DOHH2 (cell line): ENCODE measurements around the gene PPP2R2D.

ENCODE experiments used
- H3F3A ChIP-seq: fragments of 200-600 bp; sonication (generic), shearing (Covaris generic); 2 replicates; pipeline ENCODE4 v1.6.0; 2016; ENCODE audit warnings: antibody characterized with exemption, mild to moderate bottlenecking; ENCODE audit not compliant: control insufficient read depth, insufficient read depth
- H3K27ac ChIP-seq: fragments of 200-600 bp; sonication (generic); 2 replicates; pipeline ENCODE4 v1.5.1; 2014; ENCODE audit warnings: low read depth, mild to moderate bottlenecking, low read length, moderate library complexity
- H3K27me3 ChIP-seq: fragments of 200-600 bp; sonication (generic); 2 replicates; pipeline ENCODE4 v1.6.1; 2014; ENCODE audit warnings: mild to moderate bottlenecking, low read length, mixed read lengths; ENCODE audit not compliant: control insufficient read depth
- H3K36me3 ChIP-seq: fragments of 200-600 bp; sonication (generic); 2 replicates; pipeline ENCODE4 v1.6.1; 2014; ENCODE audit warnings: mild to moderate bottlenecking, low read length, moderate library complexity, mixed read lengths; ENCODE audit not compliant: control insufficient read depth
- H3K4me1 ChIP-seq: fragments of 200-600 bp; sonication (generic); 2 replicates; pipeline ENCODE4 v1.6.1; 2014; ENCODE audit warnings: mild to moderate bottlenecking, low read length, mixed read lengths; ENCODE audit not compliant: control insufficient read depth
- H3K4me2 ChIP-seq: fragments of 200-600 bp; sonication (generic); 2 replicates; pipeline ENCODE4 v1.6.0; 2014; ENCODE audit warnings: mild to moderate bottlenecking, low read length, moderate library complexity
- H3K4me3 ChIP-seq: fragments of 200-600 bp; sonication (generic); 2 replicates; pipeline ENCODE4 v1.5.1; 2014; ENCODE audit warnings: mild to moderate bottlenecking, low read length, mixed read lengths
- H3K79me2 ChIP-seq: fragments of 200-600 bp; sonication (generic); 2 replicates; pipeline ENCODE4 v1.6.1; 2014; ENCODE audit warnings: mild to moderate bottlenecking, low read length, mixed read lengths; ENCODE audit not compliant: control insufficient read depth
- H3K9me2 ChIP-seq: fragments of 200-600 bp; sonication (generic); replicated peaks from 2 replicates; pipeline ENCODE4 v1.6.1; 2014; ENCODE audit warnings: mild to moderate bottlenecking, low read length, mixed read lengths; ENCODE audit not compliant: control insufficient read depth
- H3K9me3 ChIP-seq: fragments of 200-600 bp; sonication (generic); 2 replicates; pipeline ENCODE4 v1.6.1; 2014; ENCODE audit warnings: antibody characterized with exemption, low read length, mixed read lengths; ENCODE audit not compliant: control insufficient read depth, insufficient read depth
- H4K20me1 ChIP-seq: fragments of 200-600 bp; sonication (generic); 2 replicates; pipeline ENCODE4 v1.6.0; 2014; ENCODE audit warnings: low read depth, mild to moderate bottlenecking, antibody characterized with exemption, low read length, moderate library complexity; ENCODE audit not compliant: control insufficient read depth, insufficient read depth
- CTCF ChIP-seq: fragments of 200-600 bp; sonication (generic); IDR thresholded peaks from one replicate; pipeline ENCODE4 v1.5.1; 2014; ENCODE audit warnings: antibody characterized with exemption, mild to moderate bottlenecking, low read depth, low read length; ENCODE audit not compliant: poor library complexity, severe bottlenecking
- EZH2phosphoT487 ChIP-seq: fragments of 200-600 bp; sonication (generic); IDR thresholded peaks from 2 replicates; pipeline ENCODE4 v1.6.1; 2017; ENCODE audit warnings: borderline replicate concordance, mild to moderate bottlenecking, antibody characterized with exemption, low read length, moderate library complexity, mixed read lengths

Gene PPP2R2D

GRCh38 chr10:131934769-131935168, 34.0 kb downstream of the PPP2R2D start:
- no peak overlapping the region for H3K27ac ChIP-seq
- peaks cover 4% of the 10 kb centered on the region; the same call in 1 of the 2 replicates for H3K4me1 ChIP-seq
- peaks cover 11% of the 10 kb centered on the region; the same call in 1 of the 2 replicates for H4K20me1 ChIP-seq
- H3K9me3 ChIP-seq = no peaks in the 10 kb centered on the region
- no peaks in the 10 kb centered on the region for H3K27me3 ChIP-seq
- H3K9me2 ChIP-seq = no peaks in the 10 kb centered on the region
- no peak for TF ChIP-seq EZH2phosphoT487
- TF ChIP-seq CTCF = no peak
- H3K4me2 ChIP-seq = no peak overlapping the region
- H3F3A ChIP-seq = no peaks in the 10 kb centered on the region
- peaks cover 42% of the 10 kb centered on the region for H3K36me3 ChIP-seq
- H3K4me3 ChIP-seq = no peak overlapping the region
- H3K79me2 ChIP-seq = peaks cover 68% of the 10 kb centered on the region

DNA sequence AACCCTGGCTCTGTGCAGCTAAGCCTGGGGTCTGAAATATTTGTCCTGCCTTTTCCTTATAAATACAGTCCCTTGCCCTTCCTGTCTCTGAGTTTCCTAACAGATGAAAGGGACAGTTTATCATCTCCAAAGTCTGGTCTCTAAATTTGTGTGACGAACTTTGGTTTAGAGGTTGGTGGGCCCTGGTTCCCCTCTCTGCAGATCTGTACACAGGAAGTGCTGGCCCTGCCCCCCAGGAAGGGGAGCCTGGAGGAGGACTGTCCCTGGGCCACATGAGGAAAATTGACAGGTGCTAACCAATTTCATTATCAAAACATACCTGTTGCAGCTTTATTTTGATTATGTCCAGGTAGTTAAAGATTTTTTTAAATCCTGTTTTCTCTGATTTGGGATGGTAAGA, 34.5 kb downstream of the PPP2R2D start:
- Histone ChIP-seq H3K4me2 (no peak overlapping the region), H3K4me3 (no peak overlapping the region), H3K4me1 (peaks cover 4% of the 10 kb centered on the region; the same call in 1 of the 2 replicates), H3K36me3 (peaks cover 46% of the 10 kb centered on the region), H3K9me3 (no peaks in the 10 kb centered on the region), H3K9me2 (no peaks in the 10 kb centered on the region), H3K27ac (no peak overlapping the region), H3K79me2 (peaks cover 63% of the 10 kb centered on the region), H3K27me3 (no peaks in the 10 kb centered on the region), H4K20me1 (peaks cover 11% of the 10 kb centered on the region; the same call in 1 of the 2 replicates), H3F3A (no peaks in the 10 kb centered on the region)
- no peak for TF ChIP-seq CTCF
- TF ChIP-seq EZH2phosphoT487 = no peak

- no peak overlapping the region for H3K27ac ChIP-seq
- TF ChIP-seq CTCF = no peak
- TF ChIP-seq EZH2phosphoT487 = no peak
- H3K9me3 ChIP-seq = no peaks in the 10 kb centered on the region
- H3K4me3 ChIP-seq = no peak overlapping the region
- no peak overlapping the region for H3K4me2 ChIP-seq
- H3K79me2 ChIP-seq = peaks cover 53% of the 10 kb centered on the region
- H3K9me2 ChIP-seq = no peaks in the 10 kb centered on the region
- H3F3A ChIP-seq = no peaks in the 10 kb centered on the region
- no peaks in the 10 kb centered on the region for H3K27me3 ChIP-seq
- peaks cover 4% of the 10 kb centered on the region; the same call in 1 of the 2 replicates for H3K4me1 ChIP-seq
- peaks cover 11% of the 10 kb centered on the region; the same call in 1 of the 2 replicates for H4K20me1 ChIP-seq
- peaks cover 56% of the 10 kb centered on the region for H3K36me3 ChIP-seq
Observed at GRCh38 chr10:131936294-131936693, 35.5 kb downstream of the PPP2R2D start.
